Natural killer cell treated with Interleukin-12 subunit alpha and Interleukin-12 subunit beta and Interleukin-15 and Interleukin-18, amount 100 ng/mL, for 72 hours (primary cell): ENCODE measurements around the gene CARS1. TPM values are rescaled to one million over a fixed set of nuclear protein-coding genes. Genes with fewer than 3 reads are reported as not detected.

Source experiments
- ATAC-seq, 2 donors: fragments of 150-1000 bp; cut with Tn5 transposase in 1 of 2; sonication (Bioruptor Pico), chemical (Tn5 transposase) in 1 of 2; 2 replicates each; pipeline ENCODE4 v1.10.0; 2021
- DNase-seq: peaks from one replicate; pipeline ENCODE4 v3.0.0; 2022; ENCODE audit warnings: low spot score
- H3K27ac Mint-ChIP-seq, 2 donors: 1 replicate in 1 of 2; 2 replicates in 1 of 2; pipeline ENCODE4 v1.8.0; 2022; ENCODE audit warnings: mixed read lengths in 2 of 2, mild to moderate bottlenecking in 1 of 2, moderate library complexity in 1 of 2
- H3K27me3 Mint-ChIP-seq, 2 donors: 1 replicate in 1 of 2; 2 replicates in 1 of 2; pipeline ENCODE4 v1.8.0; 2022; ENCODE audit warnings: mixed read lengths in 2 of 2
- H3K36me3 Mint-ChIP-seq: one replicate; pipeline ENCODE4 v1.8.0; 2022; ENCODE audit warnings: mixed read lengths
- H3K4me1 Mint-ChIP-seq, 2 donors: 1 replicate in 1 of 2; 2 replicates in 1 of 2; pipeline ENCODE4 v1.8.0; 2022; ENCODE audit warnings: low read depth in 2 of 2, mixed read lengths in 2 of 2, mild to moderate bottlenecking in 1 of 2
- H3K4me3 Mint-ChIP-seq: one replicate; pipeline ENCODE4 v1.8.0; 2022; ENCODE audit warnings: mixed read lengths
- H3K9me3 Mint-ChIP-seq: 2 replicates; pipeline ENCODE4 v1.8.0; 2022; ENCODE audit warnings: mixed read lengths
- total RNA-seq, 2 donors: library from RNA; stranded (reverse); gene quantifications; one replicate each; pipeline ENCODE4 v1.2.3, GENCODE V29; 2022

Gene CARS1
- total RNA-seq, result 100 to 1,000 TPM in 1 of 2 donors, 10 to 100 TPM in 1; 88.8 to 128 TPM

DNA sequence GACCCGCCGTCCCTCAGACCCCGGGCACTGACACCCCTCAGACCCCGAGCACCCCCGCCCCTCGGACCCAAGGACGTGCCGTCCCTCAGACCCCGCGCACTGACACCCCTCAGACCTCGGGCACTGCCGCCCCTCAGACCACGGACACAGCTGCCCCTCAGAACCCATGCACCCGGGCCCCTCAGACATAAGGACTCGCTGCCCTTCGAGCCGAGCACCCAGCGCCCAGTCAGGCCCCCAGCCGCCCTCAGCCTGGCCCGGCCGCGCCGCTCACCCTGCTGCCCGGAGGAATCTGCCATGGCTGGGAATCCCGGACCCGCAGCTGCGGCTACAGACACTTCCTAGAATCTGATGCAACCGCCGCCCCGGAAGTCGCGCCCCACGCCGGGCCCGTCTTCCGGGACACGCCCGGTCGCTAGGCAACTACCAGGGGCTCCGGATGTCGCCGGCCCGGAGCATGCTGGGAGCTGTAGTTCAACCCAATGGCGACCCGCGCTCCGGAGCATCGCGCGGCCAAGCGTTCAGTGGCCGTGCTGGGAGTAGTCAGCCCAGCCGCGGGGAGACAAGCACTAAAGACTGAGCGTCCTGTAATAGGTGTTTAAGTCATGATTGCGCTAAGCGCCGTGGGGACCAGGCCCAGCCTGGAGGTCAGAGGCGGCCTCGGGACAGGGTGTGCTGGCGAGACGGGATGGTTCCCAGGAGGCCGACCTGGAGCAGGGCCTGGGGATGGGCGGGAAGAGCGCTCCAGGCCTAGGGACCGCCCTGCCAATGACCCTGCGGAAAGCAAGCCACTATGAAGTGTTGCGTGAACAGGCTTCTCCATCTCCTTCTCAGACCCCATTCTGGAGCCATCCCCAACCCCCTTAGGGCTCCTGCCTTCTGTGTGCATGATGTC lies at the start of gene CARS1:
Gene CARS1 (minus strand): TSS at position 355 of the 895 bp plus-strand sequence. CDS start 56 bp downstream, at position 299.
- no peaks in the 10 kb centered on the region for H3K36me3 Mint-ChIP-seq
- H3K4me1 Mint-ChIP-seq, result peaks cover 16 to 34% of the 10 kb centered on the region in 2 donors
- ATAC-seq (peak; percentile 98 to 99), DNase-seq (peak; percentile 97)
- H3K27ac Mint-ChIP-seq, result peak within 1 kb of the TSS; percentile 82 to 85
- no peaks in the 10 kb centered on the region for H3K9me3 Mint-ChIP-seq
- H3K4me3 Mint-ChIP-seq, result peak within 1 kb of the TSS; percentile 90
- H3K27me3 Mint-ChIP-seq, result no peaks in the 10 kb centered on the region

- H3K9me3 Mint-ChIP-seq, result no peaks in the 10 kb centered on the region
- H3K36me3 Mint-ChIP-seq, result no peaks in the 10 kb centered on the region
- DNase-seq (peak; percentile 41), ATAC-seq (no peak)
- H3K4me3 Mint-ChIP-seq, result no peak overlapping the region
- H3K27me3 Mint-ChIP-seq, result no peaks in the 10 kb centered on the region
- peaks cover 15 to 23% of the 10 kb centered on the region in 2 donors for H3K4me1 Mint-ChIP-seq
- peak overlapping the region; percentile 37 to 87 for H3K27ac Mint-ChIP-seq
Observed at GRCh38 chr11:3105791-3106735, 48.8 kb upstream of the CARS1 start.

- H3K4me3 Mint-ChIP-seq, result no peak overlapping the region
- H3K27me3 Mint-ChIP-seq, result no peaks in the 10 kb centered on the region
- peaks cover 8 to 21% of the 10 kb centered on the region in 2 donors for H3K4me1 Mint-ChIP-seq
- no peaks in the 10 kb centered on the region for H3K36me3 Mint-ChIP-seq
- DNase-seq (no peak), ATAC-seq (no peak)
- H3K27ac Mint-ChIP-seq, result peak overlapping the region in 1 of 2 donors; percentile 87
- H3K9me3 Mint-ChIP-seq, result no peaks in the 10 kb centered on the region
Observed at GRCh38 chr11:3104961-3105790, 48.0 kb upstream of the CARS1 start.

GRCh38 chr11:3104051-3104714 lies 47.0 kb upstream of the CARS1 start:
- peaks cover 7 to 22% of the 10 kb centered on the region in 2 donors for H3K4me1 Mint-ChIP-seq
- ATAC-seq (no peak), DNase-seq (peak; percentile 39)
- peaks cover 4% of the 10 kb centered on the region for H3K36me3 Mint-ChIP-seq
- H3K27me3 Mint-ChIP-seq, result no peaks in the 10 kb centered on the region
- H3K9me3 Mint-ChIP-seq, result no peaks in the 10 kb centered on the region
- H3K4me3 Mint-ChIP-seq, result no peak overlapping the region
- H3K27ac Mint-ChIP-seq, result peak overlapping the region in 1 of 2 donors; percentile 87

DNA sequence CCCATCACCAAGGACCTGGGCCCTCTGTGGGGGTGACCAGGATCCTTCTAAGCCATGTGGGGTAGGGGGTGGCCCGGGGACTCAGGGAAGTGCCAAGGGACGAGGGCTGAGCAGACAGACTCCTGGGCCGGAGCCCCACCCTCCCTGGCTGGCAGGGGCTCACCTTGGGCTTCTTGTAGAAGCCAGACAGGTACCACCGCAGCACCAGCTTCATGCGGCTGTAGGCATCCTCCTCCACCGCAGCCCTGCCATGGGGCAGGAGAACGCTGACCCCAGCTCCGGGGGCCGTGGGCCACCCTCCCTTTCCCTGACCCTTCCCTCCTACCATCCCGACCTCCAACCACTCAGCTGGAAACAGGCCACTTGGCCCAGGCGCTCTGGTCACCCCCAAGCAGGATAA lies 45.9 kb upstream of the CARS1 start:
- Mint-ChIP-seq H3K27me3 (no peaks in the 10 kb centered on the region), H3K9me3 (no peaks in the 10 kb centered on the region), H3K27ac (no peak overlapping the region), H3K36me3 (peaks cover 4% of the 10 kb centered on the region), H3K4me3 (no peak overlapping the region), H3K4me1 (peaks cover 14 to 28% of the 10 kb centered on the region in 2 donors)
- DNase-seq (peak; percentile 59), ATAC-seq (no peak)

GRCh38 chr11:3102641-3102921 lies 45.4 kb upstream of the CARS1 start:
- H3K4me3 Mint-ChIP-seq, result no peak overlapping the region
- H3K36me3 Mint-ChIP-seq, result peaks cover 4% of the 10 kb centered on the region
- DNase-seq (peak; percentile 35), ATAC-seq (no peak)
- no peaks in the 10 kb centered on the region for H3K9me3 Mint-ChIP-seq
- H3K27me3 Mint-ChIP-seq, result no peaks in the 10 kb centered on the region
- H3K4me1 Mint-ChIP-seq, result peaks cover 17 to 31% of the 10 kb centered on the region in 2 donors
- H3K27ac Mint-ChIP-seq, result no peak overlapping the region

DNA sequence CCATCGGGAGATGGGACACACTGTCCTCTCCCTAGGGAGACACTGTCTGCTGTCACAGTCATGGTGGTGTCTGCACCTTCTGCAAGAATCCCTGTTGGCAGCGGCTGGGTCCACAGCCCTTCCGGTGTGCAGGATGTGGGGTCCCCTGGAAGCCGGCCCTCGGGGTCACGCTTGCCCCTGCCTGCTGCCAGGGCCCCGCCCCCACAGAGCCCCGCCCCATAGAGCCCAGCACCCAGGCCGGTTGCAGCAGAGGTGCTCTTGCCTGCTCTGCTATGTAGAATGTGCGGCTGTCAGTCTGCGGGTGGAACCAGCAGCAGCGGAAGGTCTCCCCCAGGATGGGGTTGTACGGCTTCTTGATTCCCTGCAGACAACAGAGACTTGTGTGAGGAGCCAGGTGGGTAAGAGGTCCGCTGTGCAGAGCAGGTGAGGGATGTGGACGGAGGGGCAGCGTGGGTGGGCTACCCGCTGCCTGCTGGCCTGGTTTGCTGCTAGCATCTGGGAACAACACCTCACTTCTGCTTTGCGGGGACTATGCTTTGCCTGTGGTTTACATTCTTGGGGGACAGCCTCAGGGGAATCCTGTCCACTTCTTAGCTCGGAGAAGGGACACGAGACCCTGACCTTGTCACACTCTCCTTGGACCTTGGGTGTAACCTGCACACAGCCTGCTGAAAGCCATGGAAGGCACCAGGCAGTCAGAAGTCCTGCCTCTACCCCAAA lies 44.9 kb upstream of the CARS1 start:
- DNase-seq, result peak; percentile 18
- Mint-ChIP-seq H3K9me3 (no peaks in the 10 kb centered on the region), H3K36me3 (peaks cover 4% of the 10 kb centered on the region), H3K4me1 (peaks cover 21 to 34% of the 10 kb centered on the region in 2 donors), H3K27me3 (no peaks in the 10 kb centered on the region), H3K4me3 (no peak overlapping the region), H3K27ac (peak overlapping the region; percentile 92 to 95)
- no peak for ATAC-seq

- H3K27ac Mint-ChIP-seq, result peak overlapping the region; percentile 92 to 95
- H3K4me3 Mint-ChIP-seq, result peak overlapping the region; percentile 84
- H3K9me3 Mint-ChIP-seq, result no peaks in the 10 kb centered on the region
- ATAC-seq, result peak; percentile 87 to 89
- H3K36me3 Mint-ChIP-seq, result peaks cover 4% of the 10 kb centered on the region
- peak; percentile 60 for DNase-seq
- no peaks in the 10 kb centered on the region for H3K27me3 Mint-ChIP-seq
- H3K4me1 Mint-ChIP-seq, result peaks cover 26 to 31% of the 10 kb centered on the region in 2 donors
Observed at GRCh38 chr11:3099178-3099577, 42.0 kb upstream of the CARS1 start.

- H3K9me3 Mint-ChIP-seq, result no peaks in the 10 kb centered on the region
- H3K4me3 Mint-ChIP-seq, result no peak overlapping the region
- H3K27ac Mint-ChIP-seq, result peak overlapping the region; percentile 34 to 92
- H3K27me3 Mint-ChIP-seq, result no peaks in the 10 kb centered on the region
- ATAC-seq (no peak), DNase-seq (no peak)
- peaks cover 26 to 36% of the 10 kb centered on the region in 2 donors for H3K4me1 Mint-ChIP-seq
- H3K36me3 Mint-ChIP-seq, result peaks cover 4% of the 10 kb centered on the region
Observed at GRCh38 chr11:3096909-3097530, 39.8 kb upstream of the CARS1 start.

DNA sequence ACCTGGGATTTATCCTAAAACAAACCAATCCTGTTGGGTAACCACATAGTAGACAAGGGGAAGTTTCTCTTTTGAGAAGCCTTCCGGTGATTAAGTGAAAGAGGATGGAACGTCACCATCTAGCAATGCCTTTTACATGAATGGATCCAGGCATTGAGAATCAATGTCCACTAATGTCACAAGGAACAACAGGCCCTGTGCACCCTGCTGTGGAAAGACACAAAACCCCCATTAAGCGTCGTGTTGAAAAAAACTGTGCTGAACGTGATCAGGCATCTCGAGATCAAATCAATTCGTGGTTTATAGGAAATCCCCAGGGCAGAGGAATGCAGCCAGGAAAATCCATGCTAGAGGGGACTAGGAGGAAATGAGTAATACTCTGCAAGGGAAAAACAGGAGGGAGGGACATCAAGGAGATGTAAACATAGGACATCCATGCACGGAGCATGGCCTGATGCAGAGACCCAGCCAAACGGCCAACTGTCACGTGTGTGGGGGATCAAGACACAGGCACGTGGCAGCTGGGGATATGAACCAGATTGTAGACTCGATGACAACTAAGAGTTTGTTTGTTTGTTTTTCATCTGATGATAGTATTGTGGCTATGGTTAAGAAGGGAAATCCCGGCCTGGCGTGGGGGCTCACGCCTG lies 38.6 kb upstream of the CARS1 start:
- H3K4me3 Mint-ChIP-seq, result no peak overlapping the region
- H3K27me3 Mint-ChIP-seq, result no peaks in the 10 kb centered on the region
- H3K9me3 Mint-ChIP-seq, result no peaks in the 10 kb centered on the region
- peak; percentile 6 for DNase-seq
- ATAC-seq, result no peak
- H3K4me1 Mint-ChIP-seq, result peaks cover 26 to 30% of the 10 kb centered on the region in 2 donors
- peak overlapping the region; percentile 34 to 92 for H3K27ac Mint-ChIP-seq
- peaks cover 4% of the 10 kb centered on the region for H3K36me3 Mint-ChIP-seq

DNA sequence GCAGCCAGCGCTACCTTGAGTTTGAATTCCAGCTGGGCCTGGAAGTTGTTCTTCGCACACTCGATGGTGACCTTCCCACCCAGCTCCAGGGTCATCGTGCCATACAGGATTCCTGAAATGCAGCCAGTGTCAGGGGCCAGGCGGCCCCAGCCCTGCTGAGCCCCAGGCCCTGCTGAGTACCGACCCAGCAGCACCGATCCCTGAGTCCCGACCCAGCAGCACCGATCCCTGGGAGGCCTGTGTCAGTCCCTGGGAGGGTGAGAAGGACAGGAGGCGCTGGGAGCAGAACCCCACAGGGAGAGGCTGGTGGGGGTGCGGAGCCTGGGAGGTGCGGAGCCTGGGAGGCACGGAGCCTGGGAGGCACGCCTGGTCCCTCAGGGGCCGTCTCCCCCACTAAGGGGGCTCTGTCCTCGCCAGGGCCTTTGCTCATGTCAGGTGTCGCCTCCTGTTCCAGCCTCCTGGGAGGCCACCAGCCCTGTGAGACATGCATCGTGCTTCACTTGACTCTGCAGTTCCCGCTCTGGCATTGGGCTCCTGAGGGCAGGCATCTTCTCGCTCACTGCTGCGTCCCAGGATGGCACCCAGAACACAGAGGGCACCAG lies 37.1 kb upstream of the CARS1 start:
- ATAC-seq (no peak), DNase-seq (peak; percentile 56)
- Mint-ChIP-seq H3K36me3 (peaks cover 1% of the 10 kb centered on the region), H3K4me1 (peaks cover 20 to 21% of the 10 kb centered on the region in 2 donors), H3K9me3 (no peaks in the 10 kb centered on the region), H3K27ac (no peak overlapping the region), H3K27me3 (no peaks in the 10 kb centered on the region), H3K4me3 (no peak overlapping the region)
